HG03520 (cell line): ENCODE measurements around the gene PHTF2.
"Not testable (repeated sequence)": the region's sequence is repeated elsewhere in the genome, so short reads cannot be mapped to it uniquely, and the experiment has no call there.

Experiments
- ATAC-seq: cut with Tn5 transposase; IDR thresholded peaks from one replicate; pipeline ENCODE4 v1.9.1; 2021; ENCODE audit warnings: mild to moderate bottlenecking, moderate library complexity; ENCODE audit not compliant: unreplicated experiment

Gene PHTF2

GRCh38 chr7:77982926-77983550 is 184.5 kb downstream of the PHTF2 start:
- no peak for ATAC-seq

- ATAC-seq: no peak
These were observed 185.4 kb downstream of the PHTF2 start for GRCh38 chr7:77983973-77984372.

- no peak for ATAC-seq
These were observed 186.8 kb downstream of the PHTF2 start for GRCh38 chr7:77985232-77985973.

GRCh38 chr7:77985974-77986339 is 187.4 kb downstream of the PHTF2 start:
- ATAC-seq: no peak

- no peak for ATAC-seq
These were observed 191.5 kb downstream of the PHTF2 start for GRCh38 chr7:77989981-77990566.

- no peak for ATAC-seq
These were observed 193.1 kb downstream of the PHTF2 start for GRCh38 chr7:77991656-77992055.

GRCh38 chr7:77993838-77994237 is 195.3 kb downstream of the PHTF2 start:
- ATAC-seq: no peak

GRCh38 chr7:77995717-77996116 is 197.1 kb downstream of the PHTF2 start:
- ATAC-seq: no peak

- ATAC-seq: not testable (repeated sequence)
These were observed 200.6 kb downstream of the PHTF2 start for GRCh38 chr7:77999168-77999567.

- ATAC-seq: no peak
These were observed 203.4 kb downstream of the PHTF2 start for GRCh38 chr7:78002021-78002420.

GRCh38 chr7:78002715-78003114 is 204.1 kb downstream of the PHTF2 start:
- no peak for ATAC-seq

GRCh38 chr7:78006063-78006755 is 207.6 kb downstream of the PHTF2 start:
- no peak for ATAC-seq
